ENCODE data around the gene OR2M3. TPM values are rescaled to one million over a fixed set of nuclear protein-coding genes. Genes with fewer than 3 reads are reported as not detected.

The OR2M3 gene
- total RNA-seq, 4 donors from 2014 or later, result under 0.01 TPM; not detected in 3

GRCh38 chr1:248194117-248194516 lies 2.9 kb upstream of the OR2M3 start:
- no peaks in the 10 kb centered on the region for H3K27me3 ChIP-seq
- no peaks in the 10 kb centered on the region for H3K9me3 ChIP-seq
- TF ChIP-seq POLR2A (IDR thresholded peaks at IDR 0.05) (no peak), CTCF (IDR thresholded peaks at IDR 0.05) (no peak)
- no peak for DNase-seq
- intact Hi-C loops (cut with DNase I; ENCODE audit: low total_unique reads), result no loop called here
- no peak overlapping the region for H3K27ac ChIP-seq
- H3K4me3 ChIP-seq, result no peak overlapping the region
- H3K4me1 ChIP-seq, result no peaks in the 10 kb centered on the region
- H3K36me3 ChIP-seq, result no peaks in the 10 kb centered on the region

- Histone ChIP-seq H3K27me3 (no peaks in the 10 kb centered on the region), H3K27ac (no peak overlapping the region), H3K4me1 (no peaks in the 10 kb centered on the region), H3K36me3 (no peaks in the 10 kb centered on the region), H3K9me3 (no peaks in the 10 kb centered on the region), H3K4me3 (no peak overlapping the region)
- no peak for DNase-seq
- TF ChIP-seq CTCF (IDR thresholded peaks at IDR 0.05) (no peak), POLR2A (IDR thresholded peaks at IDR 0.05) (no peak)
- intact Hi-C loops (cut with DNase I; ENCODE audit: low total_unique reads), result no loop called here
Measured at GRCh38 chr1:248215880-248216279, 18.8 kb downstream of the OR2M3 start.

GRCh38 chr1:248225537-248225936 lies 28.5 kb downstream of the OR2M3 start:
- H3K27me3 ChIP-seq, result no peaks in the 10 kb centered on the region
- TF ChIP-seq CTCF (IDR thresholded peaks at IDR 0.05), result no peak
- TF ChIP-seq POLR2A (IDR thresholded peaks at IDR 0.05), result no peak
- DNase-seq, result no peak
- H3K9me3 ChIP-seq, result no peaks in the 10 kb centered on the region
- no peaks in the 10 kb centered on the region for H3K36me3 ChIP-seq
- intact Hi-C loops (cut with DNase I; ENCODE audit: low total_unique reads), result no loop called here
- no peak overlapping the region for H3K4me3 ChIP-seq
- H3K4me1 ChIP-seq, result no peaks in the 10 kb centered on the region
- no peak overlapping the region for H3K27ac ChIP-seq

GRCh38 chr1:248229360-248229908 lies 32.4 kb downstream of the OR2M3 start:
- no peaks in the 10 kb centered on the region for H3K4me1 ChIP-seq
- no peaks in the 10 kb centered on the region for H3K36me3 ChIP-seq
- DNase-seq, result no peak
- intact Hi-C loops (cut with DNase I; ENCODE audit: low total_unique reads), result no loop called here
- no peaks in the 10 kb centered on the region for H3K9me3 ChIP-seq
- no peaks in the 10 kb centered on the region for H3K27me3 ChIP-seq
- H3K27ac ChIP-seq, result no peak overlapping the region
- TF ChIP-seq CTCF (IDR thresholded peaks at IDR 0.05) (no peak), POLR2A (IDR thresholded peaks at IDR 0.05) (no peak)
- H3K4me3 ChIP-seq, result no peak overlapping the region

GRCh38 chr1:248231117-248231516 lies 34.1 kb downstream of the OR2M3 start, which contains the start of gene OR2M4:
TSS of gene OR2M4 (plus strand) at chr1:248231417. CDS start at chr1:248238929, 7,512 bp downstream.
- H3K27ac ChIP-seq, result no peak within 1 kb of the TSS
- no peak within 1 kb of the TSS for H3K4me3 ChIP-seq
- no peaks in the 10 kb centered on the region for H3K9me3 ChIP-seq
- no peaks in the 10 kb centered on the region for H3K4me1 ChIP-seq
- H3K27me3 ChIP-seq, result no peaks in the 10 kb centered on the region
- no peak for DNase-seq
- intact Hi-C loops (cut with DNase I; ENCODE audit: low total_unique reads), result no loop called here
- TF ChIP-seq CTCF (IDR thresholded peaks at IDR 0.05), result no peak
- TF ChIP-seq POLR2A (IDR thresholded peaks at IDR 0.05), result no peak
- H3K36me3 ChIP-seq, result no peaks in the 10 kb centered on the region

All from uterus (tissue), 4 donors.